ENCODE measurements around the gene MISP. TPM values are rescaled to one million over a fixed set of nuclear protein-coding genes. Genes with fewer than 3 reads are reported as not detected.

MISP gene
- total RNA-seq, 1 experiment from 2014 or later = 5.8 TPM

DNA sequence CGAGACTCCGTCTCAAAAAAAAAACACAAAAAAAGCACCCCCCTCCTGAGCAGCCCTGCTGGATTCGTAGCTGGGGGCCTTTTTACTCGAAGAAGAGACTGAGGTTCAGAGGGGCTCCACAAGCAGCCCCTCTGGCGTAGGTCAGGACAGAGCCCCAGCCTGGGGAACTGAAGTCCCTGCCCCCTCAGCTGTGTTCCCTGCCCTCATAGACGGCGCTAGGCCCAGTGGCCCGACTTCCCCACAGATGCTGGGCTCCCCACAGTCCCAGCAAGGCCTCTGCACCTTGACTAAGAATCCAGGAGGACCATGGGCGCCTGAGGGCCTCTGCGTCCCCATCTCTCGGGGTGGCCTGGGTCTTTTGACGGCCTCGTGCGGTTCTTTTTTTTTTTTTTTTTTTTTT lies 1.1 kb upstream of the MISP start:
- Histone ChIP-seq H3K36me3 (ENCODE audit: control insufficient read depth, insufficient read depth, low read length) (no peaks in the 10 kb centered on the region), H3K4me1 (ENCODE audit: control insufficient read depth, insufficient read depth, low read length) (peaks cover 15% of the 10 kb centered on the region), H3K27me3 (ENCODE audit: control insufficient read depth, insufficient read depth, low read length) (no peaks in the 10 kb centered on the region), H3K9me3 (ENCODE audit: control insufficient read depth, insufficient read depth, low read depth, low read length) (no peaks in the 10 kb centered on the region), H3K4me3 (ENCODE audit: low read depth in 2 of 2, low read length in 2 of 2) (no peak overlapping the region), H3K27ac (ENCODE audit: low read length) (no peak overlapping the region)
- no TSS peak for BruUV-seq (replicated peaks)
- in situ Hi-C loops (cut with HindIII; ENCODE audit: low pct_unique_long_range_greater_than_20kb, low sequenced_read_pairs) (no loop called here), intact Hi-C loops (cut with micrococcal nuclease; ENCODE audit: unreplicated experiment) (no loop called here)
- TF ChIP-seq, protein P1, sequence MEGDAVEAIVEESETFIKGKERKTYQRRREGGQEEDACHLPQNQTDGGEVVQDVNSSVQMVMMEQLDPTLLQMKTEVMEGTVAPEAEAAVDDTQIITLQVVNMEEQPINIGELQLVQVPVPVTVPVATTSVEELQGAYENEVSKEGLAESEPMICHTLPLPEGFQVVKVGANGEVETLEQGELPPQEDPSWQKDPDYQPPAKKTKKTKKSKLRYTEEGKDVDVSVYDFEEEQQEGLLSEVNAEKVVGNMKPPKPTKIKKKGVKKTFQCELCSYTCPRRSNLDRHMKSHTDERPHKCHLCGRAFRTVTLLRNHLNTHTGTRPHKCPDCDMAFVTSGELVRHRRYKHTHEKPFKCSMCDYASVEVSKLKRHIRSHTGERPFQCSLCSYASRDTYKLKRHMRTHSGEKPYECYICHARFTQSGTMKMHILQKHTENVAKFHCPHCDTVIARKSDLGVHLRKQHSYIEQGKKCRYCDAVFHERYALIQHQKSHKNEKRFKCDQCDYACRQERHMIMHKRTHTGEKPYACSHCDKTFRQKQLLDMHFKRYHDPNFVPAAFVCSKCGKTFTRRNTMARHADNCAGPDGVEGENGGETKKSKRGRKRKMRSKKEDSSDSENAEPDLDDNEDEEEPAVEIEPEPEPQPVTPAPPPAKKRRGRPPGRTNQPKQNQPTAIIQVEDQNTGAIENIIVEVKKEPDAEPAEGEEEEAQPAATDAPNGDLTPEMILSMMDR (IDR thresholded peaks at IDR 0.05) = no peak
- no peak for TF ChIP-seq REST (IDR thresholded peaks at IDR 0.05; ENCODE audit: insufficient read depth in 1 of 2, low read depth in 2 of 2, low read length in 1 of 2)
- DNase-seq (ENCODE audit: low read depth, low spot score) = no peak
- ChIA-PET CTCF (no interaction called here), POLR2A (no interaction called here)
- no peak for ATAC-seq

GRCh38 chr19:751501-752341 lies 809 bp downstream of the MISP start:
- Histone ChIP-seq H3K4me3 (ENCODE audit: low read depth in 2 of 2, low read length in 2 of 2) (peak overlapping the region in 1 of 2 experiments; percentile 42; a peak in 2 of 4 replicates), H3K9me3 (ENCODE audit: control insufficient read depth, insufficient read depth, low read depth, low read length) (no peaks in the 10 kb centered on the region), H3K36me3 (ENCODE audit: control insufficient read depth, insufficient read depth, low read length) (no peaks in the 10 kb centered on the region), H3K27ac (ENCODE audit: low read length) (peak overlapping the region; percentile 68), H3K4me1 (ENCODE audit: control insufficient read depth, insufficient read depth, low read length) (peaks cover 15% of the 10 kb centered on the region), H3K27me3 (ENCODE audit: control insufficient read depth, insufficient read depth, low read length) (no peaks in the 10 kb centered on the region)
- TF ChIP-seq, protein P1 (IDR thresholded peaks at IDR 0.05) = no peak
- TF ChIP-seq TCF7L2 (IDR thresholded peaks at IDR 0.05; ENCODE audit: low read depth, low read length) (no peak), SIN3A (IDR thresholded peaks at IDR 0.05; ENCODE audit: borderline replicate concordance, insufficient read depth, low read depth, low read length) (no peak), REST (IDR thresholded peaks at IDR 0.05; ENCODE audit: insufficient read depth in 1 of 2, low read depth in 2 of 2, low read length in 1 of 2) (no peak), POLR2AphosphoS5 (IDR thresholded peaks at IDR 0.05; ENCODE audit: low read depth, low read length) (no peak)
- ATAC-seq = peak; percentile 84
- POLR2A ChIA-PET = interaction anchor here (0.5 kb wide), 1 partner anchor 75 kb away, joined by 3 read pairs; no protein-coding TSS in a partner anchor
- DNase-seq (ENCODE audit: low read depth, low spot score) = no peak
- CTCF ChIA-PET = no interaction called here
- in situ Hi-C loops (cut with HindIII; ENCODE audit: low pct_unique_long_range_greater_than_20kb, low sequenced_read_pairs) = no loop called here
- no TSS peak for BruUV-seq (replicated peaks)
- intact Hi-C loops (cut with micrococcal nuclease; ENCODE audit: unreplicated experiment) = no loop called here

Data from Panc1 (cell line).